ENCODE measurements around the gene LYPLA2. TPM values are rescaled to one million over a fixed set of nuclear protein-coding genes. Genes with fewer than 3 reads are reported as not detected.

LYPLA2 gene
- total and polyA plus RNA-seq, 2 of the 4 experiments (the other 2 are of a cell fraction), result 44.3 to 78.6 TPM

DNA sequence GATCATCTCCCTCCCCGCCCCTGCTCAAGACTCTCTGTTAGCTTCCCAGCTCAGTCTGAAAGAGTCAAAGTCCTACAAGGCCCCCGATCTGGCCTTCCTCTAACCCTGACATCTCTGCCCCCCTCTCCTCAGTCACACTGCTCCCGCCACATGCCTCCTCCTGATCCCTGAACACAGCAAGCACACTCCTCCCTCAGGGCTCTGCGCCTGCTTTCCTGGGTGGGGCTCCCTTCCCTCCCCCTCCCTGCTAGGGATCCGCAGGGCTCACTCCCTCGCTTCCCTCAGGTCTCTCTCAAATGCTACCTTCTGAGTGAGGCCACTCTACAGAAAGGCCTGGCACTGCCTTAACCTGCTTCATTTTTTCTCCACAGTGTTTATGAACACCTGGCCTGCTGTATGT is 15.3 kb downstream of the LYPLA2 start:
- TF ChIP-seq RCOR1 (IDR thresholded peaks at IDR 0.05; ENCODE audit: insufficient replicate concordance, low read length) (no peak), FOS (IDR thresholded peaks at IDR 0.05; ENCODE audit: low read depth, low read length) (no peak), MXI1 (IDR thresholded peaks at IDR 0.05; ENCODE audit: borderline replicate concordance, low read depth, low read length) (no peak), RFX5 (IDR thresholded peaks at IDR 0.05; ENCODE audit: low read depth, low read length) (no peak), CEBPB (IDR thresholded peaks at IDR 0.05; ENCODE audit: low read depth, low read length) (no peak), MAFK (IDR thresholded peaks at IDR 0.05; ENCODE audit: low read depth, low read length) (no peak), NFE2L2 (IDR thresholded peaks at IDR 0.05; ENCODE audit: low read depth, low read length) (no peak), CHD1 (IDR thresholded peaks at IDR 0.05; ENCODE audit: low read depth, low read length) (no peak), SMC3 (IDR thresholded peaks at IDR 0.05; ENCODE audit: low read depth, low read length) (no peak), MAZ (IDR thresholded peaks at IDR 0.05; ENCODE audit: borderline replicate concordance, low read depth, low read length) (no peak), BHLHE40 (IDR thresholded peaks at IDR 0.05; ENCODE audit: low read depth, low read length) (no peak), RAD21 (IDR thresholded peaks at IDR 0.05; ENCODE audit: low read length) (no peak), POLR2A (IDR thresholded peaks at IDR 0.05; ENCODE audit: low read depth, low read length) (no peak)
- TF ChIP-seq, protein P1, sequence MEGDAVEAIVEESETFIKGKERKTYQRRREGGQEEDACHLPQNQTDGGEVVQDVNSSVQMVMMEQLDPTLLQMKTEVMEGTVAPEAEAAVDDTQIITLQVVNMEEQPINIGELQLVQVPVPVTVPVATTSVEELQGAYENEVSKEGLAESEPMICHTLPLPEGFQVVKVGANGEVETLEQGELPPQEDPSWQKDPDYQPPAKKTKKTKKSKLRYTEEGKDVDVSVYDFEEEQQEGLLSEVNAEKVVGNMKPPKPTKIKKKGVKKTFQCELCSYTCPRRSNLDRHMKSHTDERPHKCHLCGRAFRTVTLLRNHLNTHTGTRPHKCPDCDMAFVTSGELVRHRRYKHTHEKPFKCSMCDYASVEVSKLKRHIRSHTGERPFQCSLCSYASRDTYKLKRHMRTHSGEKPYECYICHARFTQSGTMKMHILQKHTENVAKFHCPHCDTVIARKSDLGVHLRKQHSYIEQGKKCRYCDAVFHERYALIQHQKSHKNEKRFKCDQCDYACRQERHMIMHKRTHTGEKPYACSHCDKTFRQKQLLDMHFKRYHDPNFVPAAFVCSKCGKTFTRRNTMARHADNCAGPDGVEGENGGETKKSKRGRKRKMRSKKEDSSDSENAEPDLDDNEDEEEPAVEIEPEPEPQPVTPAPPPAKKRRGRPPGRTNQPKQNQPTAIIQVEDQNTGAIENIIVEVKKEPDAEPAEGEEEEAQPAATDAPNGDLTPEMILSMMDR (conservative IDR thresholded peaks at IDR 0.05; ENCODE audit: low read depth, low read length), result no peak
- TF ChIP-seq, protein P2, sequence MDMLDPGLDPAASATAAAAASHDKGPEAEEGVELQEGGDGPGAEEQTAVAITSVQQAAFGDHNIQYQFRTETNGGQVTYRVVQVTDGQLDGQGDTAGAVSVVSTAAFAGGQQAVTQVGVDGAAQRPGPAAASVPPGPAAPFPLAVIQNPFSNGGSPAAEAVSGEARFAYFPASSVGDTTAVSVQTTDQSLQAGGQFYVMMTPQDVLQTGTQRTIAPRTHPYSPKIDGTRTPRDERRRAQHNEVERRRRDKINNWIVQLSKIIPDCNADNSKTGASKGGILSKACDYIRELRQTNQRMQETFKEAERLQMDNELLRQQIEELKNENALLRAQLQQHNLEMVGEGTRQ (IDR thresholded peaks at IDR 0.05; ENCODE audit: low read depth, low read length), result no peak
- TF ChIP-seq, protein P3, sequence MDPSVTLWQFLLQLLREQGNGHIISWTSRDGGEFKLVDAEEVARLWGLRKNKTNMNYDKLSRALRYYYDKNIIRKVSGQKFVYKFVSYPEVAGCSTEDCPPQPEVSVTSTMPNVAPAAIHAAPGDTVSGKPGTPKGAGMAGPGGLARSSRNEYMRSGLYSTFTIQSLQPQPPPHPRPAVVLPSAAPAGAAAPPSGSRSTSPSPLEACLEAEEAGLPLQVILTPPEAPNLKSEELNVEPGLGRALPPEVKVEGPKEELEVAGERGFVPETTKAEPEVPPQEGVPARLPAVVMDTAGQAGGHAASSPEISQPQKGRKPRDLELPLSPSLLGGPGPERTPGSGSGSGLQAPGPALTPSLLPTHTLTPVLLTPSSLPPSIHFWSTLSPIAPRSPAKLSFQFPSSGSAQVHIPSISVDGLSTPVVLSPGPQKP (IDR thresholded peaks at IDR 0.05; ENCODE audit: borderline replicate concordance, low read depth, low read length), result no peak
- Histone ChIP-seq H3K79me1 (ENCODE audit: low read depth in 1 of 2, low read length in 2 of 2) (peaks cover 2 to 3% of the 10 kb centered on the region in 2 experiments; a peak in 2 of 4 replicates), H3K9ac (ENCODE audit: low read depth, low read length) (no peak overlapping the region), H2AFZ (replicated peaks; ENCODE audit: low read length, poor library complexity) (peak overlapping the region; percentile 35), H4K8ac (ENCODE audit: low read depth in 2 of 2, low read length in 2 of 2) (no peak overlapping the region), H3K27me3 (ENCODE audit: control insufficient read depth, insufficient read depth, low read length) (no peaks in the 10 kb centered on the region), H3K23ac (ENCODE audit: low read depth, low read length) (no peak overlapping the region), H3K36me3 (ENCODE audit: control insufficient read depth, insufficient read depth, low read length) (peaks cover 27% of the 10 kb centered on the region), H3K14ac (replicated peaks; ENCODE audit: low read depth, low read length) (no peak overlapping the region), H3K9me1 (ENCODE audit: insufficient read depth, low read length) (peaks cover 10% of the 10 kb centered on the region; the same call in 1 of the 2 replicates), H2BK20ac (ENCODE audit: low read depth, low read length) (no peak overlapping the region), H3K4me1 (ENCODE audit: control insufficient read depth, insufficient read depth, low read length) (no peaks in the 10 kb centered on the region), H3K4me3 (ENCODE audit: insufficient read depth, low read depth, low read length) (no peak overlapping the region), H3K18ac (ENCODE audit: low read depth, low read length) (no peak overlapping the region), H4K91ac (ENCODE audit: insufficient read depth, low read depth, low read length) (no peak overlapping the region), H2BK5ac (ENCODE audit: low read depth, low read length, poor library complexity, severe bottlenecking) (no peak overlapping the region), H4K20me1 (ENCODE audit: insufficient read depth, low read length) (no peaks in the 10 kb centered on the region), H2AK5ac (ENCODE audit: low read depth, low read length) (no peak overlapping the region), H3K27ac (ENCODE audit: insufficient read depth, low read length) (no peak overlapping the region), H3K56ac (ENCODE audit: extremely low read depth, insufficient read depth, low read length) (no peak overlapping the region), H4K5ac (ENCODE audit: low read depth, low read length) (no peak overlapping the region), H2BK15ac (ENCODE audit: low read depth, low read length) (no peak overlapping the region), H3K4ac (ENCODE audit: low read depth, low read length) (no peak overlapping the region), H2BK120ac (ENCODE audit: low read depth, low read length) (no peak overlapping the region), H2AK9ac (replicated peaks; ENCODE audit: low read depth, low read length, poor library complexity) (peak overlapping the region; percentile 57), H3K9me3 (ENCODE audit: control insufficient read depth, insufficient read depth, low read length) (no peaks in the 10 kb centered on the region), H3K4me2 (ENCODE audit: low read depth, low read length) (no peak overlapping the region)
- ChIA-PET POLR2A (ENCODE audit: unreplicated experiment) (interaction anchor here (0.7 kb wide), 1 partner anchor 14 kb away, joined by 7 read pairs; no protein-coding TSS in a partner anchor), CTCF (no interaction called here)
- in situ Hi-C loops (cut with MboI; ENCODE audit: low sequenced_read_pairs), result no loop called here
- dilution Hi-C loops (cut with HindIII; ENCODE audit: low sequenced_read_pairs, unreplicated experiment), result no loop called here
- intact Hi-C loops (cut with micrococcal nuclease), result loop anchor here (5.0 kb wide), 1 partner anchor 221 kb away; no protein-coding TSS in a partner anchor
- DNase-seq (no peak), ATAC-seq (ENCODE audit: low read depth) (no peak)
- 78% methylated on average over 2 of the region's 6 CpGs; no CpG with 5 or more reads in 1 of the 2 experiments for WGBS, 2 experiments (ENCODE audit: extremely low coverage in 2 of 2, insufficient read length in 1 of 2)
- no TSS peak for BruUV-seq (replicated peaks)

Measured in IMR-90 (cell line).